ENCODE measurements around the gene NUBPL. TPM values are rescaled to one million over a fixed set of nuclear protein-coding genes. Genes with fewer than 3 reads are reported as not detected.

Gene NUBPL
- total RNA-seq, 1 donor from 2014 or later, result 6.3 TPM

- H3K4me3 ChIP-seq (ENCODE audit: low read depth, low read length), result no peak overlapping the region
- no peak for TF ChIP-seq CTCF (conservative IDR thresholded peaks at IDR 0.05; ENCODE audit: low read depth, low read length)
- no peak for DNase-seq (ENCODE audit: low read depth)
Measured at GRCh38 chr14:31559939-31560338, 1.3 kb upstream of the NUBPL start.

DNA sequence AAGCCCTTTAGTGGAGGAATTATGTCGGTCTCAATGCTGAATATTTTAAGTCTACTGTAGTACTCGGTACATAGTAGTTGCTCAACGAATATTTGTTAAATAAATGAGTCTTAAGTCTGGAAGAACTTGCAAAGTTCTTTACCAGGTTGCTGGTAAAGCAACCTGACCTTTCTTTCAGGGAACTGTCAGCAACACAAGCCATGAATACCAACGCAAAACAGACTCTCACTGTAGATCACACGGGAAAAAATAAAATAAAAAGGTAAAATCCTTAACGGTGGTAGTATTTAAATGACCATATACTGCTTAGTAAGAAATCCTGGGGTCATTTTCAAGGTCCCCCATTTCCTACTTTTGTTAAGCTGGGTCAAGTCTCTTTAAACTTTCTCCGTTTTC lies 447 bp upstream of the NUBPL start:
- peak overlapping the region; percentile 80 for H3K4me3 ChIP-seq (ENCODE audit: low read depth, low read length)
- DNase-seq (ENCODE audit: low read depth), result no peak
- TF ChIP-seq CTCF (conservative IDR thresholded peaks at IDR 0.05; ENCODE audit: low read depth, low read length), result no peak

GRCh38 chr14:31564194-31564593 lies 3.0 kb downstream of the NUBPL start:
- no peak overlapping the region for H3K4me3 ChIP-seq (ENCODE audit: low read depth, low read length)
- TF ChIP-seq CTCF (conservative IDR thresholded peaks at IDR 0.05; ENCODE audit: low read depth, low read length), result no peak
- no peak for DNase-seq (ENCODE audit: low read depth)

GRCh38 chr14:31566456-31566855 lies 5.3 kb downstream of the NUBPL start:
- no peak for TF ChIP-seq CTCF (conservative IDR thresholded peaks at IDR 0.05; ENCODE audit: low read depth, low read length)
- no peak overlapping the region for H3K4me3 ChIP-seq (ENCODE audit: low read depth, low read length)
- no peak for DNase-seq (ENCODE audit: low read depth)

DNA sequence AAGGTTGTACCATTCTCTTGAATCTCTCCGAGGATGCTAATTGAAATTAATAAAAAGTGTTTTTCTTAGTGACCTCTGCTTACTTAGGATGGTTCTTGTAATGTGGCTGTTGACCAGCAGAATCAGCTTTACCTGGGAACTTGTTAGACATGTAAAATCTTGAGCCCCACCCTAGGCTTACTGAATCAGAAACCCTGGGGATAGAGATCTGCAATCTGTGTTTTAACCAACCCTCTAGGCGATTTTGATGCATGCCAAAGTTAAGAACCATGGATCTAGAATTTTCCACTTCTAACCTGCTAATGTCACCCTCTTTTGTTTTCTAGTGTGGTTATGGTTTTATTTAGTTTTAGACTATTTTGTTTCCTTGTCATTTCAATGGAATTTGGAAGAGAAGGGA lies 6.5 kb downstream of the NUBPL start:
- TF ChIP-seq CTCF (conservative IDR thresholded peaks at IDR 0.05; ENCODE audit: low read depth, low read length), result no peak
- DNase-seq (ENCODE audit: low read depth), result no peak
- H3K4me3 ChIP-seq (ENCODE audit: low read depth, low read length), result no peak overlapping the region

DNA sequence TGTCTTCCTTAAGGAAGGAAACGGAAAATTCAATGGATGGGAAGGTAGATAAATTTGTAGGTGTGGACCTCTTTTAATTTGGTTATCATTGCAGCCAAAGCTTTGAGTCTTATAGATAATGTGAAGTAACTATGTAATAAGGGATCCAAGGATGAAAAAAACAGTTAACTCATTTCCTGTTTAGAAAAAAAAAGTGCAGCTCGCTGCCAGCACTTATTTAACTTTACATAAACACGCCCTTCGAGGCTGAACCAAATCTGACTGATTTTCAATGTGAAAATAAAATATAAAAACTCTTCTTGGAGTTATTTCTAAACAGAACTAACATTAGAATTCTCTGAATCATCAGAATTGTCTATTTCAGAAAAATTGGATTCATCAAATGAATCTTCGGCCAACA lies 7.0 kb downstream of the NUBPL start:
- no peak overlapping the region for H3K4me3 ChIP-seq (ENCODE audit: low read depth, low read length)
- no peak for DNase-seq (ENCODE audit: low read depth)
- TF ChIP-seq CTCF (conservative IDR thresholded peaks at IDR 0.05; ENCODE audit: low read depth, low read length), result no peak

DNA sequence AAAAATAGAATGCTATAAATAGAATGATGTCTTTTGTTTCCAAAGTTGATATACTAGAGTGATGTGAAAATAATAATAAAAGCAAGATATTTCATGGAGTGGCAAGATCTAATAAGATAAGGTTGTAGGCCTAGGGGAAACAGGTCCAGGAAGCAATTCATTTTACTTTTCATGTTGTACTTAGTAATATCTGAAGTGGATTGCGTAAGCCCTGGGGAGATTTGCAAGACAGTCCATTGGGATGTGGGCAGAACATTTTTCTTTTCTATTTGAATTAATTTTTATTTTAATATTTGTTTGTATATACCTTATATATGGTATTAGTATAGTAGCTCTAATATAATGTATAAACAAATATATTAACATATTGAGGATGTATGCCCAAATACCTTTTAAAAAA lies 7.5 kb downstream of the NUBPL start:
- no peak for DNase-seq (ENCODE audit: low read depth)
- no peak overlapping the region for H3K4me3 ChIP-seq (ENCODE audit: low read depth, low read length)
- TF ChIP-seq CTCF (conservative IDR thresholded peaks at IDR 0.05; ENCODE audit: low read depth, low read length), result no peak

All from epithelial cell of proximal tubule (primary cell).